ENCODE data around the gene DPP10.

- TF ChIP-seq CTCF (IDR thresholded peaks at IDR 0.05) (no peak), POLR2A (IDR thresholded peaks at IDR 0.05) (no peak)
These were observed 20.7 kb upstream of the DPP10 start for GRCh38 chr2:114421781-114422180.
